Measurements from ENCODE around the gene ISM1. TPM values are rescaled to one million over a fixed set of nuclear protein-coding genes. Genes with fewer than 3 reads are reported as not detected.

Gene ISM1
- total RNA-seq, 1 donor from 2014 or later: 2.0 TPM

DNA sequence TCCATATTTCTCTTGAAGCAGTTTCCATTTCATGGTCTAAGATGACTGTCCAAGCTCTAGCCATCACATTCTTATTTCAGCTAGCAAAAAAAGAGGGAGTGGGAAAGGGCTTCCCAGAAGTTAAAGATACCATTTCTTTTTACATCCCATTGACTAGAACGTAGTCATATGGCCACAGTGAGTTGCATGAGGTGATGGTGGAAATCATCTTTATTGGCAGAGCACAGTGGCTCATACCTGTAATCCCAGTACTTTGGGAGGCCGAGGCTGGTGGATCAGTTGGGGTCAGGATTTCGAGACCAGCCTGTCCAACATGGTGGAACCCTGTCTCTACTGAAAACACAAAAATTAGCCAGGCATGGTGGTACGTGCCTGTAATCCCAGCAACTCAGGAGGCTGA lies 99.6 kb downstream of the ISM1 start:
- Mint-ChIP-seq H3K27me3 (ENCODE audit: insufficient read depth) (peaks cover 7% of the 10 kb centered on the region), H3K36me3 (ENCODE audit: low read depth) (no peaks in the 10 kb centered on the region), H3K27ac (no peak overlapping the region), H3K4me3 (no peak overlapping the region), H3K9me3 (no peaks in the 10 kb centered on the region), H3K4me1 (ENCODE audit: low read depth) (peaks cover 13% of the 10 kb centered on the region)
- DNase-seq (ENCODE audit: low spot score): no peak
- intact Hi-C loops (cut with micrococcal nuclease): no loop called here

DNA sequence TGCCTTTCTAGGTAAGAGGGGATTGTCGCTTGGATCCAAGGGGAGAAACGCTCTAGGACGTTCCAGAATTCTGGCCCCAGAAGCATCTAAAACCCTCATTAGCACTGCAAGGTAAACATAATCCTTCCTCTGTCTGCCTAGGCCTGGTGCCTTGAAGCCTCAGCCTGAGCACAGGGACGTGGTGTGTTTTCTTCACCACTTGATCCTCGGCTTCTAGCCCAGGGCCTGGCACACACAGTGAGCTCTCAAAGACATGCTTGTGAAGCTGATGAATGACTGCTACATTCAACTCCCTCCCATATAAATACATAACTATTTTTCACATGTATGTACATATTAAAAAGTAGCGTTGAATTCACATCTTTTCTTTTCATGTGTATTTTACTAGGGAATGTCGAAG lies 100.3 kb downstream of the ISM1 start:
- no peak for DNase-seq (ENCODE audit: low spot score)
- H3K9me3 Mint-ChIP-seq: no peaks in the 10 kb centered on the region
- no peak overlapping the region for H3K27ac Mint-ChIP-seq
- H3K27me3 Mint-ChIP-seq (ENCODE audit: insufficient read depth): peaks cover 7% of the 10 kb centered on the region
- intact Hi-C loops (cut with micrococcal nuclease): no loop called here
- H3K4me3 Mint-ChIP-seq: no peak overlapping the region
- H3K4me1 Mint-ChIP-seq (ENCODE audit: low read depth): peaks cover 13% of the 10 kb centered on the region
- H3K36me3 Mint-ChIP-seq (ENCODE audit: low read depth): no peaks in the 10 kb centered on the region

DNA sequence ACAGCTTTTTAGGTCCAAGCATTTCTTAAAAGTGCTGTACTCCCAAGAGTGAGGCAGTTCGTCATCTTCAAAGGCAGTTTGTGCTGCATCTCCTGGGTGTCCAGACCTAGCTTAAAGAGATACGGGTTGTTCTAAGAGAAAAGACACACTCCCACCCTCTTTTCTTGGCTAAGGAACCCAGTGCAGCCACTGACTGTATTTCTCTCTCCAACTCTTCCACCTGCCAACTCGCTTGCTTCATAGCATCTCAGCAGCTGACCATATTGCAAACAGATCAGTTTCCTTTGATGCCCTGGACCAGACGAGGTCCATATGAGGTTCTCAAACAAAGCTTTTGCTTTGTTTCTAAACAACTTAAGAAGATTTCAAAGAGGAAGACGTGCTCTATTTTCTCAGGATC lies 101.1 kb downstream of the ISM1 start:
- Mint-ChIP-seq H3K4me3 (no peak overlapping the region), H3K36me3 (ENCODE audit: low read depth) (no peaks in the 10 kb centered on the region), H3K4me1 (ENCODE audit: low read depth) (peaks cover 13% of the 10 kb centered on the region), H3K9me3 (no peaks in the 10 kb centered on the region), H3K27ac (no peak overlapping the region), H3K27me3 (ENCODE audit: insufficient read depth) (peaks cover 7% of the 10 kb centered on the region)
- DNase-seq (ENCODE audit: low spot score): no peak
- intact Hi-C loops (cut with micrococcal nuclease): no loop called here

DNA sequence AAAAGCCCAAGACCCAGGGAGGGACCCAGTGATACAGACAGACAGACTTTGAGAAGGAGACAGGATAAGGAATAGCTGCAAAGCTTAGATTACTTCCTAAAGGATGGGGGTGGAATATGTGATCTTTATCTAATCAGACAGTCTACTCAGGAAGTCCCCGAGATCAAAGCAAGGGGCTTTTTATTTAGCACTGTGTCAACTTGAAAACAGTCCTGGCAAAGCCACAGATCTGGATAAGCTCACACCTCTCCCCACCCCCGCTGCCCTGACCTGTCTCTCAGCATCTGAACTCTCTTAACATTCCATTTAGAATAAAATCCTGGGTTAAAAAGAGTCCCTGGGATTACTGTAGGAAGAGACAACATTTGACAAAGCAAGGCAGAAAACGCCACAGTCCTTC lies 101.5 kb downstream of the ISM1 start:
- DNase-seq (ENCODE audit: low spot score): no peak
- Mint-ChIP-seq H3K9me3 (no peaks in the 10 kb centered on the region), H3K4me1 (ENCODE audit: low read depth) (peaks cover 13% of the 10 kb centered on the region), H3K36me3 (ENCODE audit: low read depth) (no peaks in the 10 kb centered on the region), H3K4me3 (no peak overlapping the region), H3K27me3 (ENCODE audit: insufficient read depth) (peaks cover 7% of the 10 kb centered on the region), H3K27ac (no peak overlapping the region)
- intact Hi-C loops (cut with micrococcal nuclease): no loop called here

DNA sequence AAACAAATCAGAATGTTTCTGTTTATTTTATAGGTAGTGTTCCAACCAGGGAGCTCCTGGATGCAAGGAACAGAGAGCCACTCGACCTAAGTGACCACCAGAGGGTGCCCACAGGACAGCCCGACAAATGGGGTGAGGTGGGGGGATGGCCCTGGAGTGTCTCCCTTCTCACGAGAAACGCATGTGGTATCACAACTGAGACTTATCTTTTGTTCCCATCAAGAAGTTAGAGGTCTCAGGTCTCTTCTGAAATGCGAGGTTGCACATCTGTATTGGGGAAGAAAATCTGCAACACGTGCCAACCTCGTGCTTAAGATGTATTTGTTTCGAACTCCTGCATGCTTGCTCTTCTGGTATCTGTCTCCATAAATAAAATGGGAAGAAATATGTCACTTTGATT lies 104.0 kb downstream of the ISM1 start:
- no peak overlapping the region for H3K4me3 Mint-ChIP-seq
- H3K4me1 Mint-ChIP-seq (ENCODE audit: low read depth): peaks cover 13% of the 10 kb centered on the region
- no peaks in the 10 kb centered on the region for H3K36me3 Mint-ChIP-seq (ENCODE audit: low read depth)
- no peaks in the 10 kb centered on the region for H3K9me3 Mint-ChIP-seq
- H3K27me3 Mint-ChIP-seq (ENCODE audit: insufficient read depth): peaks cover 4% of the 10 kb centered on the region
- peak overlapping the region; percentile 9 for H3K27ac Mint-ChIP-seq
- no peak for DNase-seq (ENCODE audit: low spot score)
- intact Hi-C loops (cut with micrococcal nuclease): loop anchor here (1.0 kb wide), 1 partner anchor 221 kb away; no protein-coding TSS in a partner anchor

DNA sequence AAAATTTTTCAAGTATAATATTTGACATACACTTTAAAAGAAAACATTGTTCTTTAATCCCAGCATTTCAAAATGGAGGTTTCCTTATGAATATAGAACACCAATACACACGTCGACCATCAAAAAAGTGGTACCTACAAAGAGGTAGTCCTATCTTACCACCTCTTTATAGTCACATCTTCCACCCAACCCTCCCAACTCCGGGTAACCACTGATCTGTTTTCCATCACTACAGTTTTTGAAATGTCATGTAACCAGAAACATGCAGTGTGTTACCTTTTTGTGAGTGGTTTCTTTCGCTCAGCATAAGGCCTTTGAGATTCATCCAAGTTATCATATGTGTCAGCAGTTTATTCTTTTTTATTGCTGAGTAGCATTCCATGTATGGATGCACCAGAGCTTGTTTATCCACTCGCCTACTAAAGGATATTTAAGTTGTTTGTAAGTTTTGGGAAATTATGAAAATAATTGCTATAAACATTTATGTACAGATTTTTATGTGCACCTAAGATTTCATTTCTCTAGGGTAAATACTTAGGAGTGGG lies 104.8 kb downstream of the ISM1 start:
- Mint-ChIP-seq H3K4me3 (no peak overlapping the region), H3K36me3 (ENCODE audit: low read depth) (no peaks in the 10 kb centered on the region), H3K27me3 (ENCODE audit: insufficient read depth) (peaks cover 4% of the 10 kb centered on the region), H3K4me1 (ENCODE audit: low read depth) (peaks cover 13% of the 10 kb centered on the region), H3K27ac (no peak overlapping the region), H3K9me3 (no peaks in the 10 kb centered on the region)
- intact Hi-C loops (cut with micrococcal nuclease): loop anchor here (1.0 kb wide), 1 partner anchor 220 kb away; no protein-coding TSS in a partner anchor
- no peak for DNase-seq (ENCODE audit: low spot score)

DNA sequence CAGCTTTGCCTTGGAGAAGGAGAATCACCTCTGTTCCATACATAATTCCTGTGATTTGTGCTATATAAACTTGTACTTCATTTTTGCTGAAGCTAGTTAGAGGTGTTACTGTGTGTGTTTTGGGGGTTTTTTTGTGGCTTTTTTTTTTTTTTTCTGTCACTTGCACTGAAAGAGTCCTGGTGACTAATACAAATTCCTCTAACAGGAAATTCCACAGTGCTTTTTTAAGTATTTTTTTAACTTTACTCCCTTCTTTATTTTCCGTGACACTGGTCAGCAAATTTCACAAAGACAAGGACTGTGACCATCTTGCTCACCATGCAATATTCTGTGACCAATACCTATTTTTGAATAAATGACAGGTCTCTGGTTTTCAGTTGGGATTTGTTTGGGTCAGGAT lies 110.5 kb downstream of the ISM1 start:
- intact Hi-C loops (cut with micrococcal nuclease): no loop called here
- peak overlapping the region; percentile 15 for H3K27ac Mint-ChIP-seq

DNA sequence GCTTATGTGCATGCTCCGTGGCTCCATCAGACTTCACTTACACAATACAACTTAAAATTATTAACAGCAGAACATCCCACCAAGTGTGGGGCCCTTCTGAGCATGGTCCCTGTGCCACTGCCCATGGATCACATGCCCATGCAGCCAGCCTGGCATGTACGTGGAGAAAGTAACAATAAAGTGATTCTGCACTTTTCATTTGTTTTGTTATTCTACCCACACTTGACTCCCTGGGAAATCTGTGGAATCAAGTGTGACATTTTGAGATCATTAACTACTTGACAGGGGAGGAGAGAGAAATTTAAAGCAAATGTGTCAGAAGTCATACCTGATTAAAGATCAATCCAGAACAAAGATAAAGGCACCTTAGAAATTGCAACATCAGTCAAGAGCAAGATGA lies 112.0 kb downstream of the ISM1 start:
- DNase-seq (ENCODE audit: low spot score): no peak
- Mint-ChIP-seq H3K4me3 (no peak overlapping the region), H3K9me3 (no peaks in the 10 kb centered on the region), H3K4me1 (ENCODE audit: low read depth) (peaks cover 28% of the 10 kb centered on the region), H3K36me3 (ENCODE audit: low read depth) (no peaks in the 10 kb centered on the region), H3K27me3 (ENCODE audit: insufficient read depth) (no peaks in the 10 kb centered on the region), H3K27ac (no peak overlapping the region)
- intact Hi-C loops (cut with micrococcal nuclease): no loop called here

More for the DNA sequence above, 110.5 kb downstream of the ISM1 start:
- Mint-ChIP-seq H3K9me3 (no peaks in the 10 kb centered on the region), H3K4me3 (no peak overlapping the region), H3K4me1 (ENCODE audit: low read depth) (peaks cover 15% of the 10 kb centered on the region), H3K27me3 (ENCODE audit: insufficient read depth) (no peaks in the 10 kb centered on the region), H3K36me3 (ENCODE audit: low read depth) (no peaks in the 10 kb centered on the region)
- DNase-seq (ENCODE audit: low spot score): no peak

DNA sequence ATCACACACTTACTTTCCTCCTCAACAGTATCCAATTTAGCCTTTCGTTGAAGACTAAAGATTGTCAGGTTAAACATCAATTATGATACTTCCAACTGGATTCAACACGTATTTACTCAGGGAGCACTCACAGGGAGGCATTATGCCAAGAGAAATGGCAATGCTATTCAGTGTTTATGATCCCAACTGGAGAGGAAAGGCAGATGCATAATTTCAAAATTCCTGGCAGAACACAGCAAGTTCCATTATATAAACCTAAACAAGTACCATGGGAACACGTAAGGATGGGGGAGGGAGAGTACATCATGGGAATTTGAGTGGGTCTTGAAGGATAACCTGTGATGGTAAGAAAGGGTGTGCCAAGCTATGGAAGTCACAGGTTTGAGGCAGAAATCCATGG lies 112.7 kb downstream of the ISM1 start:
- intact Hi-C loops (cut with micrococcal nuclease): no loop called here
- H3K36me3 Mint-ChIP-seq (ENCODE audit: low read depth): no peaks in the 10 kb centered on the region
- peaks cover 30% of the 10 kb centered on the region for H3K4me1 Mint-ChIP-seq (ENCODE audit: low read depth)
- no peak for DNase-seq (ENCODE audit: low spot score)
- H3K27ac Mint-ChIP-seq: no peak overlapping the region
- no peaks in the 10 kb centered on the region for H3K9me3 Mint-ChIP-seq
- no peaks in the 10 kb centered on the region for H3K27me3 Mint-ChIP-seq (ENCODE audit: insufficient read depth)
- H3K4me3 Mint-ChIP-seq: no peak overlapping the region

DNA sequence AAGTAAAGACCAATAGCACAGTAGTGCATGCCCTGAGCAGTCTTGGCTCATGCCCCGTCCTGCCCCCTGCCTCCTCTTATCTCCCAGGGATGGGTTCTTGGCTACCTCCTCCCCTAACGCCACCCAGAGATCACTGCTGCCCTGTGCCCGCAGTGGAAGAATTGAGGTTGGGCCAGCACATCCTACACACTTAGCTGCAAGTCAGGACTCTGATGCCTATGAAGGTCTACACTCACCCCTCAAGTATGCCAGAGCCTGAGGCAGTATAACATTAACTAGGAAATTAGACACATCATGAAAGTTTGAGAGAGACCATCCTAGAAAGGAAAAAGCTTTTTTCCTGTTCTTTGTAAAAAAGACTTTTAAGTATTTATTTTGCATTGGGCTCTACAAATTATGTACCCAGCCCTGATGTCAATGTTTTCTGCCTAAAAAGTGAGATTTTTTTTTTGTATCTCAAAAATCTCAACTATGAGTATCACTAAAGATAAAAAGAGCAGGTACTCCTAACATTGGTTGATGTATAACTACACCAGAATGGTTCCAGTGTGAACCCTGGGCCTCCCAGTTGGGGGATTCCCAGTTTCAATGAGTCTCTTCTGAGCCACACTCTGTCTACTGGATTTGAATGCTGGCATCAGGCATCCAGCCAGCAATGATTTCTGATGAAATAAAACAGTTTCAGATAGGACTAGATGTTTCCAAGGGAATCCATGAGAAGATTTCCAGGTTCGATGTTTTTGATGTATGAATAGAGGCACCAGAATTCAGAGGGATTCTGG lies 115.4 kb downstream of the ISM1 start:
- Mint-ChIP-seq H3K27ac (no peak overlapping the region), H3K27me3 (ENCODE audit: insufficient read depth) (no peaks in the 10 kb centered on the region), H3K9me3 (no peaks in the 10 kb centered on the region), H3K36me3 (ENCODE audit: low read depth) (no peaks in the 10 kb centered on the region), H3K4me3 (no peak overlapping the region), H3K4me1 (ENCODE audit: low read depth) (peaks cover 36% of the 10 kb centered on the region)
- intact Hi-C loops (cut with micrococcal nuclease): loop anchor here (5.0 kb wide), 2 partner anchors 89 to 104 kb away; no protein-coding TSS in a partner anchor
- no peak for DNase-seq (ENCODE audit: low spot score)

DNA sequence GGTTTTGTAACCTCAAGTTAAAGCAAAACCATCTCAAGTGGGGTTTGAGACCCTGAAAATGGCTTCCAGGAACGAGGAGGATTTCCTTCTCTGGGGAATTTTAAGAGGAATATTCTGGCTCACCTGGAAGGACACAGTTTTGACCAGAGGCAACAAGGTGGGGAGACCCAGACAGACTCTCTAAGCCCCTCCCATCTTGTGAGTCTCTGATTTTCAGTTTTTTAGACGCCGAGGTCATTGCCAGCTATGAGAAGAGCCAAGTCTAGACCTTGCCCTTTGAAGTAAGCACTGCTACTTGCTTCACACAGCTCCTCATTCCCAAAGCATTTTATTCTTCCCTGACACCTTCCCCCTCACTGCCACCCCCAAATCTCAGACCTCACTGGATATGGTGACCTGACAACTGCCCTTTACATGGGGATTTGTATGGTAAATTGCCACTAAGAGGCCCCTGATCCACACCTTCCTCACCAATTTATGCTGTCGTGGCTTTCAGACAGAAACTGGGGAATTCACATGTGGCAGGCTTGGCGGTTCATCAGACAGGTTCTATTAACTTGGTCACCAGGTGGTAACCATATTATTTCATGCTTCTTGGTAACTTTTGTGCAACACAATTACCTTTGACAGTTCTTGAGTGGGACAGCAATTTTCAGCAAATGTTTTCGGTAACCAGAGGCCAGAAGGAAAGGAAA lies 116.2 kb downstream of the ISM1 start:
- intact Hi-C loops (cut with micrococcal nuclease): loop anchor here (5.0 kb wide), 2 partner anchors 90 to 105 kb away; no protein-coding TSS in a partner anchor
- DNase-seq (ENCODE audit: low spot score): no peak
- Mint-ChIP-seq H3K4me3 (no peak overlapping the region), H3K9me3 (no peaks in the 10 kb centered on the region), H3K4me1 (ENCODE audit: low read depth) (peaks cover 36% of the 10 kb centered on the region), H3K27ac (peak overlapping the region; percentile 61), H3K36me3 (ENCODE audit: low read depth) (no peaks in the 10 kb centered on the region), H3K27me3 (ENCODE audit: insufficient read depth) (no peaks in the 10 kb centered on the region)

DNA sequence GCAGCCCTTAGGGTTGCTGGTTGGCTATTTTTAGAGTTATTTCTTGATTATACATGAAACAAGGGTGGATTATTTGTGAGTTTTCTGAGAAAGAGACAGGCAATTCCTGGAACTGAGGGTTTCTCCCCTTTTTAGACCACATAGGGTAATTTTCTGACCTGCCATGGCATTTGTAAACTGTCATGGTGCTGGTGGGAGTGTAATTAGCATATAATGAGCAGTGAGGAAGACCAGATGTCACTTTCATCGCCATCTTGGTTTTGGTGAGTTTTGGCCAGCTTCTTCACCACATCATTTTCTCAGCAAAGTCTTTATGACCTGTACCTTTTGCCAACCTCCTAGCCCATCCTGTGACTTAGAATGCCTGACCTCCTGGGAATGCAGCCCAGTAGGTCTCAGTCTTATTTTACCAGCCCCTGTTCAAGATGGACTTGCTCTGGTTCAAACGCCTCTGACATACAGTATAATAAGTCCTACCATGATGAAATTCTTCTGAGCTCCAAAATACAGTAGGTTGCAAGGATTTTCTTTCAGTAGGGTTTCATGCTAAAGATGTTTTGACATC lies 117.1 kb downstream of the ISM1 start:
- no peak overlapping the region for H3K4me3 Mint-ChIP-seq
- peak overlapping the region; percentile 61 for H3K27ac Mint-ChIP-seq
- no peaks in the 10 kb centered on the region for H3K27me3 Mint-ChIP-seq (ENCODE audit: insufficient read depth)
- peaks cover 31% of the 10 kb centered on the region for H3K4me1 Mint-ChIP-seq (ENCODE audit: low read depth)
- no peaks in the 10 kb centered on the region for H3K9me3 Mint-ChIP-seq
- H3K36me3 Mint-ChIP-seq (ENCODE audit: low read depth): no peaks in the 10 kb centered on the region
- DNase-seq (ENCODE audit: low spot score): no peak
- intact Hi-C loops (cut with micrococcal nuclease): loop anchor here (2.0 to 5.0 kb wide), 3 partner anchors 59 to 106 kb away; no protein-coding TSS in a partner anchor

DNA sequence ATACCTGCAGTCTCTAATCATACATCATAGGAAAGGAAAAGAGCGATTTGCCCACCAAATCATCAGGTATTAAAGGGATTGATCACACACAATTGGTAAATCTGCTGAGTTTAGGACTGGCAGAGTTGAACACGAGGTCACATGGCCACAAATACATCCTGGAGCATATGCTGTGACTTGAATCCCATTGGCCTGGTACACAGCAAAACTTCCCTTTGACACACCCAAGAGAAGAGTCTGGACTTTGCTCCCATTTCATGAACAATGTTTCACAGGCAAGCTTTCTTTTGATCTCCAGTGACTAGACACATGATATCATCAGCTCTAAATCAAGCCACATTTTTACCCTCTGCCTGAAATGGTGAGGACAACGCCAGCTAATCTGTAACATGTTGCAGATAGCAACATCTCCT lies 117.9 kb downstream of the ISM1 start:
- intact Hi-C loops (cut with micrococcal nuclease): loop anchor here (2.0 to 5.0 kb wide), 3 partner anchors 58 to 107 kb away; no protein-coding TSS in a partner anchor
- Mint-ChIP-seq H3K27ac (no peak overlapping the region), H3K4me1 (ENCODE audit: low read depth) (peaks cover 26% of the 10 kb centered on the region), H3K9me3 (no peaks in the 10 kb centered on the region), H3K27me3 (ENCODE audit: insufficient read depth) (no peaks in the 10 kb centered on the region), H3K36me3 (ENCODE audit: low read depth) (no peaks in the 10 kb centered on the region), H3K4me3 (no peak overlapping the region)
- no peak for DNase-seq (ENCODE audit: low spot score)
